ENCODE data around the gene ACOX1. TPM values are rescaled to one million over a fixed set of nuclear protein-coding genes. Genes with fewer than 3 reads are reported as not detected.

Gene ACOX1
- total RNA-seq, 1 experiment from 2014 or later = 39.5 TPM

DNA sequence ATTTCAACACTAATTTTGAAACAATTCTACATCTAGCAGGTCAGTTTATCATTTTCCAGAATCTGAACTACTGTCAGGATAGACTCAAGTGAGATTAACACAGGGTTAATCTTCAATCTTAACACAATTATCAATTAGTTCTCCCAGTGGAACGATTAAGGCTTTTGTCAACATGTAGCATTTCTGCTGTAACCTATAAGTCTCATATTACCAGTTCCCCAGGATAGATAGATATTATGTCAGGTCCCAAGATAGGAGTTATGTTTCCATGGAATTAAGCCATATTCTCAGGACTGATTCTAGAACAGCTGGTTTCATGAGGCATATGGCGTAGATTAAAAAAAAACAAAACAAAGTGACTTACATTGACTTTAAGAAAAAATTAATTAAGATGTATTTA is 33.8 kb downstream of the ACOX1 start:
- peaks cover 27% of the 10 kb centered on the region for H3K36me3 ChIP-seq (ENCODE audit: insufficient read depth, low read length, poor library complexity, severe bottlenecking)
- H3K4me1 ChIP-seq (ENCODE audit: insufficient read depth, low read length, poor library complexity, severe bottlenecking) = peaks cover 11% of the 10 kb centered on the region
- no peaks in the 10 kb centered on the region for H3K9me3 ChIP-seq (ENCODE audit: low read depth, low read length, poor library complexity, severe bottlenecking)
- DNase-seq (ENCODE audit: low spot score) = no peak
- H3K4me3 ChIP-seq (ENCODE audit: low read depth, low read length, poor library complexity, severe bottlenecking) = no peak overlapping the region
- TF ChIP-seq EZH2 (IDR thresholded peaks at IDR 0.05; ENCODE audit: borderline replicate concordance, low read depth, low read length, poor library complexity, severe bottlenecking) = no peak
- TF ChIP-seq, protein P1, sequence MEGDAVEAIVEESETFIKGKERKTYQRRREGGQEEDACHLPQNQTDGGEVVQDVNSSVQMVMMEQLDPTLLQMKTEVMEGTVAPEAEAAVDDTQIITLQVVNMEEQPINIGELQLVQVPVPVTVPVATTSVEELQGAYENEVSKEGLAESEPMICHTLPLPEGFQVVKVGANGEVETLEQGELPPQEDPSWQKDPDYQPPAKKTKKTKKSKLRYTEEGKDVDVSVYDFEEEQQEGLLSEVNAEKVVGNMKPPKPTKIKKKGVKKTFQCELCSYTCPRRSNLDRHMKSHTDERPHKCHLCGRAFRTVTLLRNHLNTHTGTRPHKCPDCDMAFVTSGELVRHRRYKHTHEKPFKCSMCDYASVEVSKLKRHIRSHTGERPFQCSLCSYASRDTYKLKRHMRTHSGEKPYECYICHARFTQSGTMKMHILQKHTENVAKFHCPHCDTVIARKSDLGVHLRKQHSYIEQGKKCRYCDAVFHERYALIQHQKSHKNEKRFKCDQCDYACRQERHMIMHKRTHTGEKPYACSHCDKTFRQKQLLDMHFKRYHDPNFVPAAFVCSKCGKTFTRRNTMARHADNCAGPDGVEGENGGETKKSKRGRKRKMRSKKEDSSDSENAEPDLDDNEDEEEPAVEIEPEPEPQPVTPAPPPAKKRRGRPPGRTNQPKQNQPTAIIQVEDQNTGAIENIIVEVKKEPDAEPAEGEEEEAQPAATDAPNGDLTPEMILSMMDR (conservative IDR thresholded peaks at IDR 0.05; ENCODE audit: low read depth, low read length) = no peak
- H3K27me3 ChIP-seq (replicated peaks; ENCODE audit: insufficient read depth, low read depth, low read length, poor library complexity) = no peaks in the 10 kb centered on the region
- intact Hi-C loops (cut with micrococcal nuclease; ENCODE audit: unreplicated experiment) = no loop called here
- H3K27ac ChIP-seq (ENCODE audit: low read depth, low read length, poor library complexity, severe bottlenecking) = no peak overlapping the region
- POLR2A ChIA-PET (ENCODE audit: low non-redundant PET) = no interaction called here
- CTCF ChIA-PET = no interaction called here
- no TSS peak for BruUV-seq (replicated peaks)

DNA sequence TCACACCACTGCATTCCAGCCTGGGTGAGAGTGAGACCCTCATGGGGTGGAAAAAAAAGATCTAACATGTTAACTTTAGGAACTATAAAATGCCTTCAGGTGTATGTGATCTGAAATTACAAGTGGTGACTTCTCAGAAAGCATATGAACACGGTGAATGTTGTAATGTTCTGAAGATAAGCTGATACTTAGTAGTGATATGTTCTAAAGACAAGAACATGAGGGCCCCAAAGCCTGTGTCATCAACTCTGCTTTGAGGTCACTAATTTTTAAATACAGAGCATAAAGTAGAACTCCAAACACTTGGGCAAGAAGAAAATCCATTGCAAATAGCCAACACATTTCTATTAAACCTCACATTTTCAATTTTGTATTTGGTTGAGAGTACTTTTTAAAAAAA is 35.5 kb downstream of the ACOX1 start:
- H3K36me3 ChIP-seq (ENCODE audit: insufficient read depth, low read length, poor library complexity, severe bottlenecking) = peaks cover 16% of the 10 kb centered on the region
- intact Hi-C loops (cut with micrococcal nuclease; ENCODE audit: unreplicated experiment) = no loop called here
- no peak for TF ChIP-seq EZH2 (IDR thresholded peaks at IDR 0.05; ENCODE audit: borderline replicate concordance, low read depth, low read length, poor library complexity, severe bottlenecking)
- TF ChIP-seq, protein P1 (conservative IDR thresholded peaks at IDR 0.05; ENCODE audit: low read depth, low read length) = no peak
- CTCF ChIA-PET = interaction anchor here (0.7 kb wide), 1 partner anchor 67 kb away, joined by 5 read pairs; no protein-coding TSS in a partner anchor
- BruUV-seq (replicated peaks) = no TSS peak
- H3K4me3 ChIP-seq (ENCODE audit: low read depth, low read length, poor library complexity, severe bottlenecking) = no peak overlapping the region
- H3K9me3 ChIP-seq (ENCODE audit: low read depth, low read length, poor library complexity, severe bottlenecking) = no peaks in the 10 kb centered on the region
- no peaks in the 10 kb centered on the region for H3K27me3 ChIP-seq (replicated peaks; ENCODE audit: insufficient read depth, low read depth, low read length, poor library complexity)
- POLR2A ChIA-PET (ENCODE audit: low non-redundant PET) = no interaction called here
- peaks cover 11% of the 10 kb centered on the region for H3K4me1 ChIP-seq (ENCODE audit: insufficient read depth, low read length, poor library complexity, severe bottlenecking)
- H3K27ac ChIP-seq (ENCODE audit: low read depth, low read length, poor library complexity, severe bottlenecking) = no peak overlapping the region
- DNase-seq (ENCODE audit: low spot score) = no peak

DNA sequence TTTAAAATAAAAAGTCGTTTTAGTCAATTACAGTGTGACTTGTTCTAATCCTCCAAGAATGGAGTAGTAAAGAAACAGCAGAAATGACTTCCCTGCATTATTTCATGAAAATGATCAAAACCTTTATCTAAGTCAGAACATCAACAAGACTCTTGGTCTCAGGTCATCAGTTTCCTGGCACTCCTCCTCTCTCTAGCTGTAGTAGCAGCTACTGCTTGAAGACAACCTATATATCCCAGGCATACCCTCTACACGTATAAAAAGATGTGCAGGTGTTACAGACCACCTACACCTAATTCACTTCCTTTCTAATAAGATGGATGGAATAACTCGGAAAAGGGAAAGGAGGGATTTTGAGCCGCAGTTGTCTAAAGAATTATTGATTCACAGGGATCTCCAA is 36.5 kb downstream of the ACOX1 start:
- no peaks in the 10 kb centered on the region for H3K9me3 ChIP-seq (ENCODE audit: low read depth, low read length, poor library complexity, severe bottlenecking)
- peaks cover 11% of the 10 kb centered on the region for H3K4me1 ChIP-seq (ENCODE audit: insufficient read depth, low read length, poor library complexity, severe bottlenecking)
- no peaks in the 10 kb centered on the region for H3K27me3 ChIP-seq (replicated peaks; ENCODE audit: insufficient read depth, low read depth, low read length, poor library complexity)
- BruUV-seq (replicated peaks) = no TSS peak
- H3K4me3 ChIP-seq (ENCODE audit: low read depth, low read length, poor library complexity, severe bottlenecking) = no peak overlapping the region
- ChIA-PET POLR2A (ENCODE audit: low non-redundant PET) (no interaction called here), CTCF (no interaction called here)
- H3K36me3 ChIP-seq (ENCODE audit: insufficient read depth, low read length, poor library complexity, severe bottlenecking) = peaks cover 8% of the 10 kb centered on the region
- DNase-seq (ENCODE audit: low spot score) = no peak
- intact Hi-C loops (cut with micrococcal nuclease; ENCODE audit: unreplicated experiment) = no loop called here
- H3K27ac ChIP-seq (ENCODE audit: low read depth, low read length, poor library complexity, severe bottlenecking) = no peak overlapping the region
- TF ChIP-seq, protein P1 (conservative IDR thresholded peaks at IDR 0.05; ENCODE audit: low read depth, low read length) = no peak
- no peak for TF ChIP-seq EZH2 (IDR thresholded peaks at IDR 0.05; ENCODE audit: borderline replicate concordance, low read depth, low read length, poor library complexity, severe bottlenecking)
